Tibial nerve (tissue), 4 donors: ENCODE measurements around the gene PAPOLB. TPM values are rescaled to one million over a fixed set of nuclear protein-coding genes. Genes with fewer than 3 reads are reported as not detected.
A peak's percentile ranks its signal among the peaks of the same experiment; 100 is the strongest.

ENCODE experiments used
- DNase-seq, 2 donors: peaks; one replicate each; pipeline ENCODE4 v3.0.0-alpha.2; 2019; ENCODE audit warnings: low spot score in 2 of 2
- H3K27ac ChIP-seq, 4 donors: fragments of 200-600 bp; sonication (generic) in 3 of 4; one replicate each; pipeline ENCODE4 v1.5.1; 2017 to 2019; ENCODE audit warnings: mild to moderate bottlenecking in 1 of 4
- H3K27me3 ChIP-seq, 2 donors: fragments of 200-600 bp; sonication (generic) in 1 of 2; one replicate each; pipeline versions ENCODE4 v1.5.1 to v1.6.0; 2017 to 2019
- H3K36me3 ChIP-seq, 3 donors: fragments of 200-600 bp; sonication (generic); one replicate each; pipeline ENCODE4 v1.5.1; 2018 to 2019
- H3K4me1 ChIP-seq, 4 donors: fragments of 200-600 bp; sonication (generic) in 3 of 4; one replicate each; pipeline ENCODE4 v1.5.1; 2017 to 2019
- H3K4me3 ChIP-seq, 4 donors: fragments of 200-600 bp; sonication (generic) in 3 of 4; one replicate each; pipeline ENCODE4 v1.5.1; 2017 to 2019; ENCODE audit warnings: mild to moderate bottlenecking in 1 of 4, moderate library complexity in 1 of 4
- H3K9me3 ChIP-seq, 4 donors: fragments of 200-600 bp; sonication (generic) in 3 of 4; one replicate each; pipeline ENCODE4 v1.5.1; 2017 to 2019
- CTCF ChIP-seq, 5 experiments: fragments of 200-600 bp in 3 of 5; fragments of 450-650 bp in 2 of 5; sonication (generic) in 3 of 5; IDR thresholded peaks; one replicate each; pipeline ENCODE4 v1.5.1; 2016 to 2019; ENCODE audit warnings: antibody characterized with exemption in 5 of 5, mild to moderate bottlenecking in 3 of 5, moderate library complexity in 2 of 5
- EP300 ChIP-seq, 2 donors: sonication (generic); formaldehyde crosslinking; IDR thresholded peaks; one replicate each; pipeline ENCODE4 v1.6.1; 2017; ENCODE audit warnings: antibody characterized with exemption in 2 of 2, mild to moderate bottlenecking in 1 of 2
- POLR2A ChIP-seq, 2 donors: fragments of 450-650 bp; IDR thresholded peaks; one replicate each; pipeline ENCODE4 v1.6.1; 2017; ENCODE audit warnings: antibody characterized with exemption in 2 of 2, mild to moderate bottlenecking in 2 of 2, moderate library complexity in 2 of 2
- WGBS, 2 donors: methylation state at CpG; one replicate each; pipeline ENCODE4 v1.1.5; 2018; 5-methylcytosine and 5-hydroxymethylcytosine counted together
- total RNA-seq, 4 donors: library from RNA; depleted of rRNA; stranded (reverse); fragments of >200 nt; gene quantifications; one replicate each; pipeline ENCODE4 v1.1.0, GENCODE V29; 2016

Gene PAPOLB
- total RNA-seq = 1 to 10 TPM; 1.4 to 2.4 (median 1.8) TPM

GRCh38 chr7:4861673-4862072 is at the start of gene PAPOLB:
TSS of gene PAPOLB (minus strand) at chr7:4862030. CDS start at chr7:4861810, 220 bp downstream.
- Histone ChIP-seq H3K27me3 (no peaks in the 10 kb centered on the region), H3K27ac (peak within 1 kb of the TSS in 1 of 4 donors; percentile 51), H3K4me1 (peaks cover 0 to 10% (median under 1%) of the 10 kb centered on the region in 4 donors), H3K36me3 (no peaks in the 10 kb centered on the region), H3K9me3 (peaks cover 0 to 9% (median 0%) of the 10 kb centered on the region in 4 donors), H3K4me3 (peak within 1 kb of the TSS; percentile 15 to 50 (median 30))
- no peak for DNase-seq
- TF ChIP-seq CTCF (IDR thresholded peaks at IDR 0.05) (no peak), POLR2A (IDR thresholded peaks at IDR 0.05) (no peak), EP300 (IDR thresholded peaks at IDR 0.05) (no peak)
- 18 to 39% methylated on average over 26 to 31 of the region's 46 CpGs for WGBS, 2 donors

GRCh38 chr7:4911111-4911828 is 49.4 kb upstream of the PAPOLB start:
- Histone ChIP-seq H3K9me3 (no peaks in the 10 kb centered on the region), H3K27ac (no peak overlapping the region), H3K4me3 (no peak overlapping the region), H3K4me1 (no peaks in the 10 kb centered on the region), H3K27me3 (no peaks in the 10 kb centered on the region), H3K36me3 (peaks cover 0 to 11% (median 0%) of the 10 kb centered on the region in 3 donors)
- 90 to 94% methylated on average over 15 to 18 of the region's 20 CpGs for WGBS, 2 donors
- TF ChIP-seq EP300 (IDR thresholded peaks at IDR 0.05) (no peak), CTCF (IDR thresholded peaks at IDR 0.05) (no peak), POLR2A (IDR thresholded peaks at IDR 0.05) (no peak)
- DNase-seq = no peak

- DNase-seq = no peak
- TF ChIP-seq EP300 (IDR thresholded peaks at IDR 0.05) (no peak), CTCF (IDR thresholded peaks at IDR 0.05) (no peak), POLR2A (IDR thresholded peaks at IDR 0.05) (no peak)
- H3K4me3 ChIP-seq = no peak overlapping the region
- peaks cover 0 to 6% of the 10 kb centered on the region in 2 donors for H3K27me3 ChIP-seq
- WGBS, 2 donors = 45 to 63% methylated on average over 1 of the region's 1 CpG
- H3K4me1 ChIP-seq = no peaks in the 10 kb centered on the region
- peaks cover 0 to 11% (median 0%) of the 10 kb centered on the region in 3 donors for H3K36me3 ChIP-seq
- H3K27ac ChIP-seq = no peak overlapping the region
- no peaks in the 10 kb centered on the region for H3K9me3 ChIP-seq
Measured at GRCh38 chr7:4906682-4907081, 44.9 kb upstream of the PAPOLB start.

- Histone ChIP-seq H3K27ac (no peak overlapping the region), H3K36me3 (peaks cover 0 to 11% (median 0%) of the 10 kb centered on the region in 3 donors), H3K9me3 (no peaks in the 10 kb centered on the region), H3K4me1 (no peaks in the 10 kb centered on the region), H3K27me3 (peaks cover 0 to 6% of the 10 kb centered on the region in 2 donors), H3K4me3 (no peak overlapping the region)
- WGBS, 2 donors = 41 to 74% methylated on average over 1 of the region's 1 CpG
- DNase-seq = no peak
- TF ChIP-seq CTCF (IDR thresholded peaks at IDR 0.05) (no peak), EP300 (IDR thresholded peaks at IDR 0.05) (no peak), POLR2A (IDR thresholded peaks at IDR 0.05) (no peak)
Measured at GRCh38 chr7:4905171-4905570, 43.3 kb upstream of the PAPOLB start.

GRCh38 chr7:4904346-4904745 is 42.5 kb upstream of the PAPOLB start:
- no peak overlapping the region for H3K4me3 ChIP-seq
- peaks cover 0 to 6% of the 10 kb centered on the region in 2 donors for H3K27me3 ChIP-seq
- no peak for DNase-seq

More at GRCh38 chr7:4904346-4904745, 42.5 kb upstream of the PAPOLB start:
- TF ChIP-seq CTCF (IDR thresholded peaks at IDR 0.05) (no peak), POLR2A (IDR thresholded peaks at IDR 0.05) (no peak), EP300 (IDR thresholded peaks at IDR 0.05) (no peak)
- Histone ChIP-seq H3K9me3 (no peaks in the 10 kb centered on the region), H3K4me1 (no peaks in the 10 kb centered on the region), H3K36me3 (peaks cover 0 to 11% (median 0%) of the 10 kb centered on the region in 3 donors), H3K27ac (no peak overlapping the region)
